Activated T-helper 17 cell treated with anti-CD3 and anti-CD28 coated beads, Interleukin-2, amount 50 U/mL, for 72 hours (primary cell): ENCODE results near the gene GSTA5. TPM values are rescaled to one million over a fixed set of nuclear protein-coding genes. Genes with fewer than 3 reads are reported as not detected.
A peak's percentile ranks its signal among the peaks of the same experiment; 100 is the strongest.
"Not testable (repeated sequence)": the region's sequence is repeated elsewhere in the genome, so short reads cannot be mapped to it uniquely, and the experiment has no call there.

ENCODE experiments used
- ATAC-seq: fragments of 150-1000 bp; cut with Tn5 transposase; replicated peaks from 2 replicates; pipeline ENCODE4 v1.10.0; 2021; ENCODE audit warnings: mild to moderate bottlenecking, moderate library complexity
- H3K27ac Mint-ChIP-seq: one replicate; pipeline ENCODE4 v1.8.0; 2022; ENCODE audit warnings: mixed read lengths
- H3K27me3 Mint-ChIP-seq: one replicate; pipeline ENCODE4 v1.8.0; 2022; ENCODE audit warnings: mixed read lengths
- H3K36me3 Mint-ChIP-seq: one replicate; pipeline ENCODE4 v1.8.0; 2022; ENCODE audit warnings: low read depth, mild to moderate bottlenecking, mixed read lengths
- H3K4me1 Mint-ChIP-seq: one replicate; pipeline ENCODE4 v1.8.0; 2022; ENCODE audit warnings: mixed read lengths
- H3K4me3 Mint-ChIP-seq: one replicate; pipeline ENCODE4 v1.8.0; 2022; ENCODE audit warnings: mild to moderate bottlenecking, mixed read lengths
- H3K9me3 Mint-ChIP-seq: one replicate; pipeline ENCODE4 v1.8.0; 2022; ENCODE audit warnings: mixed read lengths
- total RNA-seq, 2 donors: library from RNA; stranded (reverse); gene quantifications; one replicate each; pipeline ENCODE4 v1.2.3, GENCODE V29; 2022

The GSTA5 gene
- total RNA-seq = not detected

GRCh38 chr6:52840763-52841585 lies at the start of gene GSTA5:
Gene GSTA5 (minus strand): TSS chr6:52840813.
- Mint-ChIP-seq H3K27ac (no peak within 1 kb of the TSS), H3K9me3 (no peaks in the 10 kb centered on the region), H3K36me3 (no peaks in the 10 kb centered on the region), H3K4me3 (no peak within 1 kb of the TSS), H3K4me1 (no peaks in the 10 kb centered on the region), H3K27me3 (peaks cover 24% of the 10 kb centered on the region)
- no peak for ATAC-seq

GRCh38 chr6:52890018-52890417 lies 49.4 kb upstream of the GSTA5 start:
- Mint-ChIP-seq H3K27ac (peak overlapping the region; percentile 31), H3K9me3 (no peaks in the 10 kb centered on the region), H3K4me1 (no peaks in the 10 kb centered on the region), H3K36me3 (no peaks in the 10 kb centered on the region), H3K27me3 (peaks cover 15% of the 10 kb centered on the region), H3K4me3 (no peak overlapping the region)
- ATAC-seq = peak; percentile 47

- H3K27ac Mint-ChIP-seq = no peak overlapping the region
- no peaks in the 10 kb centered on the region for H3K9me3 Mint-ChIP-seq
- no peak overlapping the region for H3K4me3 Mint-ChIP-seq
- peak; percentile 59 for ATAC-seq
- no peaks in the 10 kb centered on the region for H3K36me3 Mint-ChIP-seq
- H3K4me1 Mint-ChIP-seq = no peaks in the 10 kb centered on the region
- peaks cover 13% of the 10 kb centered on the region for H3K27me3 Mint-ChIP-seq
These were observed 47.4 kb upstream of the GSTA5 start for GRCh38 chr6:52887910-52888524.

- no peaks in the 10 kb centered on the region for H3K27me3 Mint-ChIP-seq
- peak overlapping the region; percentile 87 for H3K27ac Mint-ChIP-seq
- H3K4me1 Mint-ChIP-seq = no peaks in the 10 kb centered on the region
- ATAC-seq = peak; percentile 99
- H3K36me3 Mint-ChIP-seq = no peaks in the 10 kb centered on the region
- peak overlapping the region; percentile 90 for H3K4me3 Mint-ChIP-seq
- H3K9me3 Mint-ChIP-seq = no peaks in the 10 kb centered on the region
These were observed 41.6 kb upstream of the GSTA5 start for GRCh38 chr6:52881996-52882841.

GRCh38 chr6:52881662-52881995 lies 41.0 kb upstream of the GSTA5 start:
- Mint-ChIP-seq H3K4me1 (no peaks in the 10 kb centered on the region), H3K9me3 (no peaks in the 10 kb centered on the region), H3K27me3 (no peaks in the 10 kb centered on the region), H3K36me3 (no peaks in the 10 kb centered on the region), H3K27ac (peak overlapping the region; percentile 87), H3K4me3 (peak overlapping the region; percentile 90)
- ATAC-seq = no peak

- Mint-ChIP-seq H3K4me3 (no peak overlapping the region), H3K4me1 (no peaks in the 10 kb centered on the region), H3K9me3 (no peaks in the 10 kb centered on the region), H3K27ac (peak overlapping the region; percentile 17), H3K36me3 (no peaks in the 10 kb centered on the region), H3K27me3 (no peaks in the 10 kb centered on the region)
- ATAC-seq = no peak
These were observed 37.2 kb upstream of the GSTA5 start for GRCh38 chr6:52877786-52878185.

GRCh38 chr6:52877168-52877567 lies 36.6 kb upstream of the GSTA5 start:
- no peaks in the 10 kb centered on the region for H3K4me1 Mint-ChIP-seq
- no peaks in the 10 kb centered on the region for H3K27me3 Mint-ChIP-seq
- no peaks in the 10 kb centered on the region for H3K36me3 Mint-ChIP-seq
- H3K9me3 Mint-ChIP-seq = no peaks in the 10 kb centered on the region
- H3K27ac Mint-ChIP-seq = no peak overlapping the region
- peak overlapping the region; percentile 4 for H3K4me3 Mint-ChIP-seq
- ATAC-seq = peak; percentile 86

- Mint-ChIP-seq H3K4me3 (no peak overlapping the region), H3K36me3 (no peaks in the 10 kb centered on the region), H3K27me3 (no peaks in the 10 kb centered on the region), H3K9me3 (no peaks in the 10 kb centered on the region), H3K4me1 (no peaks in the 10 kb centered on the region), H3K27ac (no peak overlapping the region)
- ATAC-seq = no peak
These were observed 35.6 kb upstream of the GSTA5 start for GRCh38 chr6:52876056-52876787.

GRCh38 chr6:52872031-52872430 lies 31.4 kb upstream of the GSTA5 start:
- ATAC-seq = no peak
- Mint-ChIP-seq H3K36me3 (no peaks in the 10 kb centered on the region), H3K9me3 (no peaks in the 10 kb centered on the region), H3K27ac (no peak overlapping the region), H3K4me3 (no peak overlapping the region), H3K4me1 (no peaks in the 10 kb centered on the region), H3K27me3 (no peaks in the 10 kb centered on the region)

GRCh38 chr6:52871621-52872020 lies 31.0 kb upstream of the GSTA5 start:
- H3K9me3 Mint-ChIP-seq = no peaks in the 10 kb centered on the region
- H3K4me1 Mint-ChIP-seq = no peaks in the 10 kb centered on the region
- no peak for ATAC-seq
- H3K27ac Mint-ChIP-seq = no peak overlapping the region
- H3K4me3 Mint-ChIP-seq = no peak overlapping the region
- no peaks in the 10 kb centered on the region for H3K27me3 Mint-ChIP-seq
- H3K36me3 Mint-ChIP-seq = no peaks in the 10 kb centered on the region

GRCh38 chr6:52870335-52871091 lies 29.9 kb upstream of the GSTA5 start:
- H3K36me3 Mint-ChIP-seq, ATAC-seq, H3K9me3 Mint-ChIP-seq, H3K27ac Mint-ChIP-seq, H3K27me3 Mint-ChIP-seq, H3K4me3 Mint-ChIP-seq, H3K4me1 Mint-ChIP-seq: not testable (repeated sequence)

GRCh38 chr6:52868899-52869298 lies 28.3 kb upstream of the GSTA5 start:
- H3K9me3 Mint-ChIP-seq, H3K4me3 Mint-ChIP-seq, ATAC-seq, H3K36me3 Mint-ChIP-seq, H3K4me1 Mint-ChIP-seq, H3K27ac Mint-ChIP-seq, H3K27me3 Mint-ChIP-seq: not testable (repeated sequence)

GRCh38 chr6:52868240-52868639 lies 27.6 kb upstream of the GSTA5 start:
- no peak overlapping the region for H3K4me3 Mint-ChIP-seq
- no peaks in the 10 kb centered on the region for H3K4me1 Mint-ChIP-seq
- ATAC-seq = no peak
- H3K36me3 Mint-ChIP-seq = no peaks in the 10 kb centered on the region
- no peak overlapping the region for H3K27ac Mint-ChIP-seq
- no peaks in the 10 kb centered on the region for H3K27me3 Mint-ChIP-seq
- H3K9me3 Mint-ChIP-seq = no peaks in the 10 kb centered on the region

- H3K4me3 Mint-ChIP-seq, H3K9me3 Mint-ChIP-seq, H3K4me1 Mint-ChIP-seq, H3K27ac Mint-ChIP-seq, ATAC-seq, H3K36me3 Mint-ChIP-seq: not testable (repeated sequence)
- peaks cover 35% of the 10 kb centered on the region for H3K27me3 Mint-ChIP-seq
These were observed 20.5 kb upstream of the GSTA5 start for GRCh38 chr6:52861151-52861550.
